Measurements from ENCODE around the gene KCNQ1. TPM values are rescaled to one million over a fixed set of nuclear protein-coding genes. Genes with fewer than 3 reads are reported as not detected.

KCNQ1 gene
- total RNA-seq, 2 donors from 2014 or later: 4.4 to 25.3 TPM

DNA sequence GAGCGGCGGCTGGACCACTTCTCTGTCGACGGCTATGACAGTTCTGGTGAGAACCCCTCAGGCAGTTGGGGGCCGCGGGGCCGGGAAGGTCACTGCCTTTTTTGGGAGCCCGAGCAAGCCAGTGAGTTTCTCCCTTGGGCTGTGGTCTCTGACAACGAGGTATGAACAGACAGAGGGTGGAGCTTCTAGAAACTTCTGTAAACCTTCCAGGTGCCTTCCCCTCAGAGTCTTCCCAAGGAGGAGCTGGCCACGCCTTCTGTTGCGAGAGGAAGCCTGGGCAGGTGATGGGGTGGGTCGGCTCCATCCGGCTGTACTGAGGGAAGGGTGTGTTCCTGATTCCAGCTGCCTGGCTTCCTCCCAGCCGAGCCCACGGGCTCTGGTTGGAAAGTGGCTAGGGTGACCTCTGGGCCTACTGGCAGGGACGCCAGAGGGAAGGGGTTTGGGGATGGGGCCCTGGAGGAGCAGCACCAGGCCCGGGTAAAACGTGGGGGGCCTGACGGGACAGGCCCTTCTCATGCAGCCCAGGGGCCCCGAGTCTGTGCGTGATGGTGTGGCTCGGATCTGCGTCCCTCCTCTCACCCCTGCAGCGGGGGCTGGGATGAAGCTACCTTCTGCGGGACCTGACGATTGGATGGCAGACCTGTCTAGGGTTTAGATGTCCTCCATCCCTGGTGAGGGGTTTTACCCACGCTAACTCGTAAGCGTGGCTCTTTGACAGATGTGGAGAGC, 144.2 kb downstream of the KCNQ1 start:
- DNase-seq (ENCODE audit: low spot score) (no peak), ATAC-seq (ENCODE audit: insufficient number of reproducible peaks, low FRiP score, low read depth) (no peak)
- Histone ChIP-seq H3K9me3 (no peaks in the 10 kb centered on the region), H3K27me3 (replicated peaks; ENCODE audit: insufficient read depth) (no peaks in the 10 kb centered on the region), H3K27ac (no peak overlapping the region), H3K36me3 (no peaks in the 10 kb centered on the region), H3K4me1 (ENCODE audit: control insufficient read depth in 1 of 2, low read depth in 2 of 2) (no peaks in the 10 kb centered on the region), H3K4me3 (no peak overlapping the region)
- TF ChIP-seq, protein P1, sequence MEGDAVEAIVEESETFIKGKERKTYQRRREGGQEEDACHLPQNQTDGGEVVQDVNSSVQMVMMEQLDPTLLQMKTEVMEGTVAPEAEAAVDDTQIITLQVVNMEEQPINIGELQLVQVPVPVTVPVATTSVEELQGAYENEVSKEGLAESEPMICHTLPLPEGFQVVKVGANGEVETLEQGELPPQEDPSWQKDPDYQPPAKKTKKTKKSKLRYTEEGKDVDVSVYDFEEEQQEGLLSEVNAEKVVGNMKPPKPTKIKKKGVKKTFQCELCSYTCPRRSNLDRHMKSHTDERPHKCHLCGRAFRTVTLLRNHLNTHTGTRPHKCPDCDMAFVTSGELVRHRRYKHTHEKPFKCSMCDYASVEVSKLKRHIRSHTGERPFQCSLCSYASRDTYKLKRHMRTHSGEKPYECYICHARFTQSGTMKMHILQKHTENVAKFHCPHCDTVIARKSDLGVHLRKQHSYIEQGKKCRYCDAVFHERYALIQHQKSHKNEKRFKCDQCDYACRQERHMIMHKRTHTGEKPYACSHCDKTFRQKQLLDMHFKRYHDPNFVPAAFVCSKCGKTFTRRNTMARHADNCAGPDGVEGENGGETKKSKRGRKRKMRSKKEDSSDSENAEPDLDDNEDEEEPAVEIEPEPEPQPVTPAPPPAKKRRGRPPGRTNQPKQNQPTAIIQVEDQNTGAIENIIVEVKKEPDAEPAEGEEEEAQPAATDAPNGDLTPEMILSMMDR (IDR thresholded peaks at IDR 0.05): no peak

DNA sequence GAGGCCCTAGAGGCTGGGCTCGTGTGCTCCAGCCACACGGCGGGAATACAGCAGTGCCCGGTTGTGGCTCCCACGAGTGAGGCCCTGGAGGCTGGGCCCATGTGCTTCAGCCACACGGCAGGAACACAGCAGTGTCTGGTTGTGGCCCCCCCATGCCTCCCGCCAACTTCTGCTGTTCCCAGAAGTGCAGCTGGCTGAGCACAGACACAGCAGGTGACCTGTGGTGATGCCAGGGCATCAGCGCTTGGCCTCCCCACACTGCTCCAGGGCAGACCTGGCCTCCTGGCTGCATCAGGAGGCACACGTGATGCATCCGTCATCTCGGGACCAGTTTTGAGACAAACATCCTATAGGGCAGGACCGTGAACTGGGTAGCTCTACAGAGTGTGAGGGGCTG, 144.7 kb downstream of the KCNQ1 start:
- H3K9me3 ChIP-seq: no peaks in the 10 kb centered on the region
- ATAC-seq (ENCODE audit: insufficient number of reproducible peaks, low FRiP score, low read depth): no peak
- TF ChIP-seq, protein P1 (IDR thresholded peaks at IDR 0.05): no peak
- H3K27me3 ChIP-seq (replicated peaks; ENCODE audit: insufficient read depth): no peaks in the 10 kb centered on the region
- no peak for DNase-seq (ENCODE audit: low spot score)
- H3K4me1 ChIP-seq (ENCODE audit: control insufficient read depth in 1 of 2, low read depth in 2 of 2): no peaks in the 10 kb centered on the region
- no peak overlapping the region for H3K27ac ChIP-seq
- H3K36me3 ChIP-seq: no peaks in the 10 kb centered on the region
- no peak overlapping the region for H3K4me3 ChIP-seq

DNA sequence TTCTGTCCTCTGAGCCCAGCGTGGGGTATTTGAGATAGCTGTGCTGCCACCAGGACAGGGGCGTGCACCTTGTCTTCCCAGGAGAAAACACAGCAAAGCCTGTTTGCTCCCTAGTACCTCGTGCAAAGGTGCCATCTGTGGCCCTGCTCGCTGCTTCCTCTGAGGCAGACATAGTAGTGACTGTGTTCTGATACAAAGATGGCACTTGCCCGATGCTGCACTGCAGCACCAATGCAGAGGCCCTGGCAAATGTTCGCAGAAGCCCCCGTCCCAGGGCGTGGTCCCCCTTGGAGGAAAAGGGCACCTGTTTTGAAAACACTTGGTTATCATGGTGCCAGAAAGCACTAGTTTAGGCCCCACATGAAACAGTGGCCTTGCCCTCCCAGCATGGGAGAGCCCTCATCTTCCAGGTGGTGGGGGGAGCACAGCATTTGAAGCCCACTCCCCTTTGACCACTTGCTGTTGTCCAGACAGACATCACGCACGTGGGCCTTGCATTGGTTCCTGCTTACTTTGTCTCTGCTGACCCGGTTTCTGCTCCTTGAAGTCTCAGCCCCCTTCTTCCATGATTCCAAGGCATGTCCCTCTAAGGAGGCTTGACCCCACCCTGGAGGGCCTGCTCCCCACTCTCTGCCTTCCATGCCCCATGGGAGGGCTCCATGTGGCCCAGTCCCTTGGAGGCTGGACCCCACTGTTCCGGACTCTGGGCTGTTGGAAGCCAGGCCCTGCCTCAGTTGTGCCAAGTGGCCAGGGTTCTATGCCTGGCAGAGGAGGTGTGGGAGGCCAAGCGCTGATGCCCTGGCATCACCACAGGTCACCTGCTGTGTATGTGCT, 145.5 kb downstream of the KCNQ1 start:
- H3K36me3 ChIP-seq: no peaks in the 10 kb centered on the region

DNA sequence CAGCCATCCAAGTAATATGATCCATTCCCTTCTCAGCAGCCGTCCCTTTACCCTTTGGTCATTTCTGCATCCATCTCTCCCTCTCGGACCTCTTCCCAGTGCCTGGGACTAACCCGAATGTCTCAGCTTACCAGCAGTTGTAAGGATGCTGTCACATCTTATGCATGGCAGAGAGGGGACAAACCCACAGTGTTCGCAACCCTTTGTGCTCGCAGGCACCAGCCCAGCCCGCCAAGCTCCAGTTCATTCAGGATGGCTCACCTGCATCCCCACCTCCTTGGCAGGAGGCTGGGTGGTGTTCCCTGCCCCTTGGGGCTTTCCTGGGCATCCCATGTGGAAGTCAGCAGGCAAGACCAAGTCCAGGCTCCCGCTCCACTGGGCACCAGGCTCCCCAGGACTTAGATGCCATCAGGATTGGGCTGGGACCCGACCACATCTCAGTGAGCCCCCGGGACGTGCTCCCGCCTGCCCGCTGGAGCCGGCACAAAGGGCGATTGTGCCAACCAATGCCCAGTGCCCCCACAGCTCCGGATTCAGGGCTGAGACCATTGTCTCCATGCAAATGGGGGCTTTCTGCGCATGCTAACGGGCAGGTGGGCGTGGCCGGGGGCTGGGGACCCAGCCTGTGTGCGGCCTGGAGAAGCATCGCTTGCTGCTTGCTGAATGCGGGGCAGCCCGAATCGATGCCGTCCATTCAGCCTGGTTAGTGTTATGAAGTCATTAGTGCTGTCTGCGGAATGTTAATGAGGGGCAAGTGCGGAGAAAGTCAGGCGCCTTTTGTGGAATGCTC, 146.4 kb downstream of the KCNQ1 start:
- H3K36me3 ChIP-seq: no peaks in the 10 kb centered on the region

More for the DNA sequence above, 145.5 kb downstream of the KCNQ1 start:
- TF ChIP-seq, protein P1 (IDR thresholded peaks at IDR 0.05): no peak
- H3K4me3 ChIP-seq: no peak overlapping the region
- ATAC-seq (ENCODE audit: insufficient number of reproducible peaks, low FRiP score, low read depth): no peak
- no peak for DNase-seq (ENCODE audit: low spot score)
- H3K27me3 ChIP-seq (replicated peaks; ENCODE audit: insufficient read depth): no peaks in the 10 kb centered on the region
- no peak overlapping the region for H3K27ac ChIP-seq
- H3K4me1 ChIP-seq (ENCODE audit: control insufficient read depth in 1 of 2, low read depth in 2 of 2): no peaks in the 10 kb centered on the region
- no peaks in the 10 kb centered on the region for H3K9me3 ChIP-seq

More for the DNA sequence above, 146.4 kb downstream of the KCNQ1 start:
- TF ChIP-seq, protein P1 (IDR thresholded peaks at IDR 0.05): no peak
- H3K27ac ChIP-seq: no peak overlapping the region
- no peaks in the 10 kb centered on the region for H3K27me3 ChIP-seq (replicated peaks; ENCODE audit: insufficient read depth)
- DNase-seq (ENCODE audit: low spot score) (no peak), ATAC-seq (ENCODE audit: insufficient number of reproducible peaks, low FRiP score, low read depth) (no peak)
- H3K4me1 ChIP-seq (ENCODE audit: control insufficient read depth in 1 of 2, low read depth in 2 of 2): no peaks in the 10 kb centered on the region
- no peak overlapping the region for H3K4me3 ChIP-seq
- H3K9me3 ChIP-seq: no peaks in the 10 kb centered on the region
